Islet of Langerhans (tissue), 1 donor: ENCODE data around the gene POGK.

Source experiments
- FAIRE-seq: peaks from one replicate; lab custom pipeline; 2011; peaks lifted over from hg19 to GRCh38; lab: Jason Lieb, UNC

The POGK gene

GRCh38 chr1:166903232-166903631 is 64.0 kb downstream of the POGK start:
- no peak for FAIRE-seq

GRCh38 chr1:166905136-166905535 is 65.9 kb downstream of the POGK start:
- FAIRE-seq, result no peak

GRCh38 chr1:166905900-166906299 is 66.6 kb downstream of the POGK start:
- no peak for FAIRE-seq
